AG04449 (cell line): Measurements from ENCODE around the gene KCNN3.

Experiments used
- CTCF ChIA-PET: fragments of 350-600 bp; formaldehyde crosslinking; extraction: SDS; loops from one replicate; lab custom pipeline; 2021; ENCODE audit warnings: antibody characterized with exemption; lab: Yijun Ruan, JAX
- POLR2A ChIA-PET: fragments of 400-600, 350-600 bp; formaldehyde crosslinking; extraction: SDS; loops from one replicate; lab custom pipeline; 2020; ENCODE audit warnings: antibody characterized with exemption, inconsistent platforms; lab: Yijun Ruan, JAX
- DNase-seq: peaks from one replicate; pipeline ENCODE4 v3.0.0-alpha.2; 2010; ENCODE audit warnings: low read depth, low spot score
- H3K4me3 ChIP-seq: 2 replicates; pipeline ENCODE4 v1.5.1; 2011; ENCODE audit warnings: low read depth, mild to moderate bottlenecking, control low read depth, low read length
- CTCF ChIP-seq: IDR thresholded peaks from one replicate; pipeline ENCODE4 v1.5.1; 2011; ENCODE audit warnings: mild to moderate bottlenecking, moderate library complexity, low read length, control low read depth, inconsistent platforms; ENCODE audit not compliant: insufficient read depth; ENCODE audit errors: missing control alignments

Gene KCNN3

DNA sequence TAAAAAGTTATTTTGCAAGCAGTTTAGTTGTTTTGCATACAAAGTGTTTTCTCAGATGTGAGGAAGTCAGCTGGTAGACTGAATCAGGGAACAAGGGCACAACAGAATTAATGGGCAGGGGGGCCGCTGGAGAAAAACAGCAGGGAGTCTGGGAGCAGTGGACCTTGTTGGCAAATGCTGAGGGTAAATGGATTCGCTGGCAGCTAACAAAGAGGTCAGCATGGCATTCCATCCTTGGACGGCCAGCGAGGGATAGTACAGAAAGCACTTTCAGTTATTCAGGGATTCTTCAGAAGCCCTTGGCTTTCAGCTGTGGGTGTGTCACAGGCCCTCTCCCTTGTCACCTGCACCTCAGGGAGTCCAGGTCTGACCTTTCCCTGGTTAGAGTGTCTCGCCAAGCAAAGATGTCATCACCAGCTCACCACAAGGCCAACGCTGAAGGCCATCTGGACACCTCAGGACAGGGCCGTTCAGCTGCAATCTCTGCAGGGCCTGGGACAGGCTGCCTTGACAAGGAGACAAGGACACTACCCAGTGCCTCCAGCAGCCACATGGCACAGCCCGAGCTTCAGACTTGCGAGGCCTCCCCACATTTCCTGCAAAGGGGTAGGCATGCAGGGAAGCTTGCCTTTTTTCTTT, 90.4 kb downstream of the KCNN3 start:
- ChIA-PET POLR2A (no interaction called here), CTCF (no interaction called here)
- no peak for TF ChIP-seq CTCF
- no peak overlapping the region for H3K4me3 ChIP-seq
- no peak for DNase-seq

- no peak for TF ChIP-seq CTCF
- DNase-seq = no peak
- POLR2A ChIA-PET = no interaction called here
- CTCF ChIA-PET = no interaction called here
- no peak overlapping the region for H3K4me3 ChIP-seq
Measured at GRCh38 chr1:154778944-154779343, 91.1 kb downstream of the KCNN3 start.

- no peak for TF ChIP-seq CTCF
- no peak overlapping the region for H3K4me3 ChIP-seq
- CTCF ChIA-PET = interaction anchor here (1.2 kb wide), 1 partner anchor 9 kb away, joined by 3 read pairs; no protein-coding TSS in a partner anchor
- POLR2A ChIA-PET = no interaction called here
- DNase-seq = no peak
Measured at GRCh38 chr1:154778275-154778674, 91.8 kb downstream of the KCNN3 start.

DNA sequence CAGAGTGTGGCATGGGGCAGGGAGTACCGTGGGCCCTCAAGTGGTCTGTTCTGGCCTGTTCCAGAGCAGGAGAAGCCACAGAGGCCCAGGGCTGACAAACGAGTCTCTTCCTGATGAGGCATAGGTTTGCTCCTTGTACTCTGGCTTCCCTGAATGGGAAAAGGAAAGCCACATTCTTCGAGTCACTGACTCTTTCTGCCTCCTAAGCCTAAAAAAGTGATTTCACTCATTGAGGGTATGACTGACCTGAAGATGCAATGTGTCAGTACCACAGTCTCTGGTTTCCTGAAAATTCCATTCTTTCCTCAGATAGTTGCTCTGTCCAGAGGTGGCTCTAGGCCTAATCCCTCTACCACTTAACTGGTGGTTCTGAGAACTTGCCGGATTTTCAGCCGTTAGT, 92.3 kb downstream of the KCNN3 start:
- ChIA-PET CTCF (interaction anchor here (1.2 kb wide), 1 partner anchor 8 kb away, joined by 3 read pairs; no protein-coding TSS in a partner anchor), POLR2A (no interaction called here)
- no peak overlapping the region for H3K4me3 ChIP-seq
- no peak for DNase-seq
- TF ChIP-seq CTCF = no peak

DNA sequence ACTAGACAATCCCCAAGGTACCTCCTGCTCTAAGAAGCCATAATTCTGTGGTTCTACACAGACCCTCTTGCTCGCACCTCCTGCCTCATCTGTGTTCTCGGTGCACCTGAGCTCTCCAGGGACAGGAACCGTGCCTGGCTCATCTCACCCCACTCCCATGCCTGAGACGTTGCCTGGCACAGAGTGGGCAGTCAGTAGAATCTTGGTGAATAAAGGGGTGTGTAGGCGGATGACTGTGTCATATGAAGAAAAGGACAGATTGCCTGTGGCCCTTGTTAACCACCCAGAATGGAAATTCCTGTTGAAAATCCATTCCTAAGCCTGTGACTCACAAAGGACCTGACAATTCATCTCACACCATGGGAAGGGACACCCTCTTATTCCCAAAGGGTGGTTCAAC, 92.9 kb downstream of the KCNN3 start:
- no peak for TF ChIP-seq CTCF
- ChIA-PET POLR2A (no interaction called here), CTCF (no interaction called here)
- no peak overlapping the region for H3K4me3 ChIP-seq
- DNase-seq = no peak

DNA sequence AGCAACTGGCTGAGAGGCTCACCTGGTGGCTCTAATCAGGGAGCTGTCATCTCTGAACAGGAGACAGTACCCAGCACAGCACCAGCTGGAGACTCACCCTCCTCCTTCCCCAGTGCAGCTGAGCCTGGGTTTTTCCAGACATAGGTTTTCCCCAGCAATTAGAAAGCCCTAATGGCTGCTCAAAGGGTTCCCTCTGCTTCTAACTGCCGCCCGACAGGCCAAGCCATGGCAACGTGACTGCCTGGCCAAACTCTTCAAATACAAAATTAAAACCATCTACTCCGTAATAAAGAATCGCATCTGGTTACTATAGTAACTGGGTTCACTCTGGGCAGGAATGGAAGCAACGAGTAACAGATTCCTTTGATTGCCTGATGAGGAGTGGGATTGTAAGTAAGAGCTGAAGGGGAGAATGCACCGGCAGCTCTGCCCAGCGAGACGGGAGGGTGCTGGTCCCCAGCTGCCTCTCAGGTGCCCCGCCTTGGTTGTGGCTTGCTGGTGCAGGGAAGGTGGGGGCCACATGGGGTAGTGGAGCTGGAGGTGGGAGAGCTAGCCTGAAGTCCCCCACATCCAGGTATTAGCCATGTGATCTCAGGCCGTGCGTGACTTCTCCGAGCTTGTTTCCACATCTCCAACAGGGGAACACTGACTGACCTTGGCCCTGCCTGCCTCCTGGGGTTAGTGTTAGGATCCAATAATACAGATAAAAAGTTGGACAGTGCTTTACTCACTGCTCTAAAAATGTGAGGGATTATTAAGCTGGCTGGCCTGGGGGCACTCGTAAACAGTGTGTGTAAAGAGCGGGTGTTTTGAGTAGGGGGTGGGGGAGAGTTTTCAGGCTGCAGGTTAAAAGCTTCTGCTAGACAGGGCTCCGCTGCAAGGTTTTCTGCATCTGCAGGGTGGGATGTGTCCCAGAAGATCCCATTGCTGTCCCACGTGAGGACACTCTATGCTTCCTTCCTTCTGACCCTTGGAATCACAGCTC, 94.2 kb downstream of the KCNN3 start:
- H3K4me3 ChIP-seq = no peak overlapping the region
- DNase-seq = no peak
- no peak for TF ChIP-seq CTCF
- CTCF ChIA-PET = interaction anchor here (1.4 to 1.5 kb wide), 2 partner anchors 11 to 103 kb away, joined by 3 to 4 read pairs; no protein-coding TSS in a partner anchor
- POLR2A ChIA-PET = no interaction called here
